ENCODE measurements around the gene LRBA. TPM values are rescaled to one million over a fixed set of nuclear protein-coding genes. Genes with fewer than 3 reads are reported as not detected.

The LRBA gene
- total and polyA plus RNA-seq, 4 donors: 8.2 to 69.8 (median 32.8) TPM

DNA sequence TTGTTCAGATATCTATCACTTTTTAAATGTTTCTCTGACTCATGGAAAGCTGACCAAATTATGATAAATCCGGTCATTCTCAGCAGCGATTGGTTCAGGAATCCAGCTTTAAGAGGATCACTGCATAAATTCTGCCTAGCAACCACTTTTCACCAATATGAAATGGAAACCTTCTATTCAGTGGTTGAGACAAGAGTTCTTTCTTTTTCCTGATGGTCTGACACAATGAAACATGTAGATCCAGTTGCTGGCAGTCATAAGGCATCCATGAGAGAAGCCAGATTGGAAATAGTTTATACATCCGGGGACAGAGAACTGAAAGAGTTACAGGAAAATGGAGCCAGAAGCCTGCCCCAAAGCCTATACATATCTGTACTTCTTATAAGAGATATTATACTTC, 406.0 kb downstream of the LRBA start:
- Histone ChIP-seq H3K36me3 (ENCODE audit: control insufficient read depth in 4 of 4, insufficient read depth in 3 of 4, low read depth in 1 of 4, low read length in 3 of 4) (no peaks in the 10 kb centered on the region), H3K27ac (ENCODE audit: low read depth in 1 of 2, low read length in 2 of 2) (no peak overlapping the region), H3K9ac (ENCODE audit: low read depth in 1 of 2, low read length in 2 of 2) (no peak overlapping the region), H3K27me3 (ENCODE audit: control insufficient read depth in 4 of 4, insufficient read depth in 4 of 4, low read length in 3 of 4) (no peaks in the 10 kb centered on the region), H3K9me3 (ENCODE audit: control insufficient read depth in 4 of 4, low read length in 3 of 4) (no peaks in the 10 kb centered on the region), H3K4me3 (ENCODE audit: low read depth in 1 of 3, low read length in 3 of 3) (no peak overlapping the region), H3K4me1 (ENCODE audit: control insufficient read depth in 4 of 4, insufficient read depth in 4 of 4, low read length in 3 of 4) (peaks cover 0 to 3% (median 0%) of the 10 kb centered on the region in 4 donors)
- TF ChIP-seq, protein P1, sequence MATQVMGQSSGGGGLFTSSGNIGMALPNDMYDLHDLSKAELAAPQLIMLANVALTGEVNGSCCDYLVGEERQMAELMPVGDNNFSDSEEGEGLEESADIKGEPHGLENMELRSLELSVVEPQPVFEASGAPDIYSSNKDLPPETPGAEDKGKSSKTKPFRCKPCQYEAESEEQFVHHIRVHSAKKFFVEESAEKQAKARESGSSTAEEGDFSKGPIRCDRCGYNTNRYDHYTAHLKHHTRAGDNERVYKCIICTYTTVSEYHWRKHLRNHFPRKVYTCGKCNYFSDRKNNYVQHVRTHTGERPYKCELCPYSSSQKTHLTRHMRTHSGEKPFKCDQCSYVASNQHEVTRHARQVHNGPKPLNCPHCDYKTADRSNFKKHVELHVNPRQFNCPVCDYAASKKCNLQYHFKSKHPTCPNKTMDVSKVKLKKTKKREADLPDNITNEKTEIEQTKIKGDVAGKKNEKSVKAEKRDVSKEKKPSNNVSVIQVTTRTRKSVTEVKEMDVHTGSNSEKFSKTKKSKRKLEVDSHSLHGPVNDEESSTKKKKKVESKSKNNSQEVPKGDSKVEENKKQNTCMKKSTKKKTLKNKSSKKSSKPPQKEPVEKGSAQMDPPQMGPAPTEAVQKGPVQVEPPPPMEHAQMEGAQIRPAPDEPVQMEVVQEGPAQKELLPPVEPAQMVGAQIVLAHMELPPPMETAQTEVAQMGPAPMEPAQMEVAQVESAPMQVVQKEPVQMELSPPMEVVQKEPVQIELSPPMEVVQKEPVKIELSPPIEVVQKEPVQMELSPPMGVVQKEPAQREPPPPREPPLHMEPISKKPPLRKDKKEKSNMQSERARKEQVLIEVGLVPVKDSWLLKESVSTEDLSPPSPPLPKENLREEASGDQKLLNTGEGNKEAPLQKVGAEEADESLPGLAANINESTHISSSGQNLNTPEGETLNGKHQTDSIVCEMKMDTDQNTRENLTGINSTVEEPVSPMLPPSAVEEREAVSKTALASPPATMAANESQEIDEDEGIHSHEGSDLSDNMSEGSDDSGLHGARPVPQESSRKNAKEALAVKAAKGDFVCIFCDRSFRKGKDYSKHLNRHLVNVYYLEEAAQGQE (IDR thresholded peaks at IDR 0.05): no peak
- no peak for TF ChIP-seq RXRA (IDR thresholded peaks at IDR 0.05)
- TF ChIP-seq EGR1 (IDR thresholded peaks at IDR 0.05; ENCODE audit: low read depth in 2 of 2): no peak
- TF ChIP-seq YY1 (IDR thresholded peaks at IDR 0.05): no peak
- no peak for TF ChIP-seq MAX (IDR thresholded peaks at IDR 0.05)
- TF ChIP-seq ZBTB33 (IDR thresholded peaks at IDR 0.05): no peak
- TF ChIP-seq GABPA (IDR thresholded peaks at IDR 0.05 in 1 of 2, conservative IDR thresholded peaks at IDR 0.05 in 1 of 2): no peak
- no peak for DNase-seq (ENCODE audit: low spot score)
- WGBS: 95% methylated on average over 3 of the region's 3 CpGs

DNA sequence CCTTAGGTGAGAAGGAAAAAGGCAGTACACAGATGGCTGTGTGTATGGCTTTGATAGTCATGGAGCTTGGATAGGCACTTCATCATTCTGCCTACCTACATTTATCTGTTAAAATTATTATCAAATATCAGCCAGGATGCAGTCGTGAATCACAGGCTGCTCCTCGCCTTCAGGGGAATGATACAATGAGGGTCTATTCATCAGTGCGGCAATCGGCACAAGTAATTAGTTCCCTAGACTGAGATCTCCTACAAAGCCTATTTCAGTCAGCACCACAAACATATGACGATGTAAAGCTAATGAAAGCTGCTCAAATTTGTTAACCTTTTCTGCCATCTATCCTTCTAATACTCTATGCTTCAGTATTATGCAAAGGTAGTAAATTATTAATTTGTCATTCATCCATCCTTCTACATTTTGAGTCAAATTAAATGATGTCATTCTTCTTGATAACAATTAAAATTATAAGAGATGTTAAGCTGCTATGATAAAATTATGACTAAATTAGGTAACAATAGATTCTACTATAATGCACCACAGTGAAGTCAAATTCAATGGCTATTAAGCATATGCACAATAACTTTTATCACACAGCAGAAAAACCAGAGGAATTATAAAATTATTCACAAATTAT, 414.2 kb downstream of the LRBA start:
- no peaks in the 10 kb centered on the region for H3K27me3 ChIP-seq (ENCODE audit: control insufficient read depth in 4 of 4, insufficient read depth in 4 of 4, low read length in 3 of 4)
- DNase-seq (ENCODE audit: low spot score): no peak
- H3K9me3 ChIP-seq (ENCODE audit: control insufficient read depth in 4 of 4, low read length in 3 of 4): no peaks in the 10 kb centered on the region
- no peak overlapping the region for H3K9ac ChIP-seq (ENCODE audit: low read depth in 1 of 2, low read length in 2 of 2)
- no peak overlapping the region for H3K4me3 ChIP-seq (ENCODE audit: low read depth in 1 of 3, low read length in 3 of 3)
- WGBS: 94% methylated on average over 5 of the region's 5 CpGs
- no peaks in the 10 kb centered on the region for H3K4me1 ChIP-seq (ENCODE audit: control insufficient read depth in 4 of 4, insufficient read depth in 4 of 4, low read length in 3 of 4)
- TF ChIP-seq NR2F2 (IDR thresholded peaks at IDR 0.05) (no peak), TAF1 (conservative IDR thresholded peaks at IDR 0.05) (no peak), RAD21 (IDR thresholded peaks at IDR 0.05) (no peak), JUND (IDR thresholded peaks at IDR 0.05) (no peak), ATF3 (IDR thresholded peaks at IDR 0.05) (no peak), CTCF (IDR thresholded peaks at IDR 0.05; ENCODE audit: low read depth, low read length, missing input control) (no peak)
- H3K36me3 ChIP-seq (ENCODE audit: control insufficient read depth in 4 of 4, insufficient read depth in 3 of 4, low read depth in 1 of 4, low read length in 3 of 4): peaks cover 0 to 2% (median under 1%) of the 10 kb centered on the region in 4 donors
- H3K27ac ChIP-seq (ENCODE audit: low read depth in 1 of 2, low read length in 2 of 2): no peak overlapping the region

Measured in liver (tissue), 9 donors.